Heart left ventricle (tissue), 16 donors: ENCODE data around the gene CAV1. TPM values are rescaled to one million over a fixed set of nuclear protein-coding genes. Genes with fewer than 3 reads are reported as not detected.

Experiments
- ATAC-seq, 4 donors: fragments of 200-7000 bp; cut with Tn5 transposase; one replicate each; pipeline ENCODE4 v1.9.1; 2020 to 2022; ENCODE audit warnings: moderate library complexity in 4 of 4, mild to moderate bottlenecking in 3 of 4, moderate number of reproducible peaks in 1 of 4
- DNase-seq, 5 donors: peaks; one replicate each; pipeline ENCODE4 v3.0.0-alpha.2; 2020
- H3K27ac ChIP-seq, 12 donors: fragments of 200-600 bp; sonication (generic) in 4 of 12; one replicate each; pipeline versions ENCODE4 v1.5.0 to v1.8.0; 2016 to 2022; ENCODE audit warnings: mild to moderate bottlenecking in 2 of 12
- H3K27me3 ChIP-seq, 9 donors: fragments of 200-600 bp; sonication (generic) in 2 of 9; one replicate each; pipeline versions ENCODE4 v1.5.1 to v1.8.0; 2016 to 2022; ENCODE audit warnings: mild to moderate bottlenecking in 3 of 9
- H3K36me3 ChIP-seq, 9 donors: fragments of 200-600 bp; sonication (generic) in 2 of 9; one replicate each; pipeline versions ENCODE4 v1.5.0 to v1.8.0; 2018 to 2022; ENCODE audit warnings: mild to moderate bottlenecking in 2 of 9
- H3K4me1 ChIP-seq, 12 donors: fragments of 200-600 bp; sonication (generic) in 4 of 12; one replicate each; pipeline versions ENCODE4 v1.5.0 to v1.8.0; 2016 to 2022; ENCODE audit warnings: mild to moderate bottlenecking in 3 of 12
- H3K4me3 ChIP-seq, 12 donors: fragments of 200-600 bp; sonication (generic) in 4 of 12; one replicate each; pipeline versions ENCODE4 v1.5.0 to v1.8.0; 2017 to 2022; ENCODE audit warnings: mild to moderate bottlenecking in 9 of 12, moderate library complexity in 4 of 12
- H3K9me3 ChIP-seq, 12 donors: fragments of 200-600 bp; sonication (generic) in 4 of 12; one replicate each; pipeline versions ENCODE4 v1.5.0 to v1.8.0; 2016 to 2022; ENCODE audit warnings: mild to moderate bottlenecking in 1 of 12
- POLR2A ChIP-seq, 2 donors: fragments of 450-650 bp; IDR thresholded peaks; one replicate each; pipeline ENCODE4 v1.6.1; 2017; ENCODE audit warnings: antibody characterized with exemption in 2 of 2, mild to moderate bottlenecking in 2 of 2, moderate library complexity in 2 of 2
- WGBS, 4 donors: extraction: QIAGEN DNeasy Blood & Tissue Kit in 2 of 4; methylation state at CpG; one replicate each; pipeline versions ENCODE4 v1.1.5 to v1.1.7; 2013 to 2018; 5-methylcytosine and 5-hydroxymethylcytosine counted together
- intact Hi-C, 10 donors: fragments of 100-400 bp; cut with DNase I; formaldehyde crosslinking; loops; one replicate each; pipeline versions ENCODE4 v1.11.1 to v1.14.2; 2022
- polyA plus RNA-seq, 2 donors: library from polyadenylated mRNA; stranded (reverse); fragments of 200-250 nt; gene quantifications; one replicate each; pipeline ENCODE4 v1.2.3, GENCODE V29; 2013
- total RNA-seq, 9 donors: library from RNA; depleted of rRNA in 2 of 9; stranded (reverse); fragments of >200 nt in 2 of 9; fragmentation: NEBNext Ultra II Directional in 3 of 9; extraction: Animal tissue kit (Norgen Biotek cat#: 25700) in 3 of 9; gene quantifications; one replicate each; pipeline versions ENCODE4 v1.1.0 to v1.2.4, GENCODE V29; 2016 to 2023
- TF ChIP-seq, protein P1 (sequence below), 12 donors: fragments of 200-600 bp; sonication (generic) in 4 of 12; IDR thresholded peaks; one replicate each; pipeline versions ENCODE4 v1.5.0 to v1.8.0; 2018 to 2022; ENCODE audit warnings: antibody characterized with exemption in 12 of 12, mild to moderate bottlenecking in 5 of 12
- donor health status: ischemic (EF 13 %, LVEDD 7.1; RV severe dilation, severe dysfunction).
- donor health status: healthy with polysubstance abuse.
- donor health status: DM: no; HTN: yes; CAD: no.
- donor health status: DM: no; HTN: no; CAD: no.
- donor health status: ischemic (EF 25% LVEDD 6.9; RV normal size, moderate dysfunction).
- donor health status: ischemic (EF 25% LVEDD 5.7; RV mildly dilated, moderate dysfunction).
- donor health status: healthy.
- donor health status: DM: yes; HTN: yes; CAD: no.
- donor health status: ischemic (EF 35%, LVEDD 5.7; RV mildly dilated, moderate dysfunction).
- donor health status: nonischemic (EF 11% LVEDD 7.7; RV severe dilation, severe dysfunction).
- donor health status: DM: yes; HTN: yes; CAD: no.
- donor health status: PGD.
- donor health status: ischemic (EF 29% LVEDD 5.4; RV normal size, mild dysfunction).
- donor health status: nonischemic (EF 23%, LVEDD 6.1; RV moderate dilation, normal function).

The CAV1 gene
- total and polyA plus RNA-seq, 11 donors: 125 to 408 (median 281) TPM

DNA sequence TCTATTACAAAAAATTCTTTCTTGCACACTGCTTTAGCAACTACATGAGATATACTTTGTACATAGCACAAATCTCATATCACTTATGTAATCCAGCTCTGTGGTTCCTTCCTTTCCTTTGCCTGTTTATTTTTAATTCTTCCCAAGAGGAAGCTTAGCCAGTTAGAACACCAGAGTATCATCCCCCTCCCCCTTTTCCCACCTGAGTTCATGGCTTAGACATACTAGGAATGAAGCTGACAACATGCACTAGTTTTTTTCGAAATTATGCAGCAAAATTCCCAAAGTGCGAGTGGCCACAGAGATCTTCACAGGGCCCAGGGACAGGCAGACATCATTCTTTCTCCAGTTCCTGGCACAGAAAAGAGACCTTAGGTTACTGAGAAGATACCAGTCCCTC is 17.8 kb downstream of the CAV1 start:
- ATAC-seq: no peak
- Histone ChIP-seq H3K27me3 (no peaks in the 10 kb centered on the region), H3K4me3 (no peak overlapping the region), H3K9me3 (no peaks in the 10 kb centered on the region), H3K4me1 (peaks cover 9 to 97% (median 77%) of the 10 kb centered on the region in 12 donors), H3K27ac (peak overlapping the region in 9 of 12 donors; percentile 5 to 74 (median 50)), H3K36me3 (peaks cover 0 to 92% (median 13%) of the 10 kb centered on the region in 9 donors)
- intact Hi-C loops: no loop called here
- no peak for DNase-seq
- TF ChIP-seq, protein P1, sequence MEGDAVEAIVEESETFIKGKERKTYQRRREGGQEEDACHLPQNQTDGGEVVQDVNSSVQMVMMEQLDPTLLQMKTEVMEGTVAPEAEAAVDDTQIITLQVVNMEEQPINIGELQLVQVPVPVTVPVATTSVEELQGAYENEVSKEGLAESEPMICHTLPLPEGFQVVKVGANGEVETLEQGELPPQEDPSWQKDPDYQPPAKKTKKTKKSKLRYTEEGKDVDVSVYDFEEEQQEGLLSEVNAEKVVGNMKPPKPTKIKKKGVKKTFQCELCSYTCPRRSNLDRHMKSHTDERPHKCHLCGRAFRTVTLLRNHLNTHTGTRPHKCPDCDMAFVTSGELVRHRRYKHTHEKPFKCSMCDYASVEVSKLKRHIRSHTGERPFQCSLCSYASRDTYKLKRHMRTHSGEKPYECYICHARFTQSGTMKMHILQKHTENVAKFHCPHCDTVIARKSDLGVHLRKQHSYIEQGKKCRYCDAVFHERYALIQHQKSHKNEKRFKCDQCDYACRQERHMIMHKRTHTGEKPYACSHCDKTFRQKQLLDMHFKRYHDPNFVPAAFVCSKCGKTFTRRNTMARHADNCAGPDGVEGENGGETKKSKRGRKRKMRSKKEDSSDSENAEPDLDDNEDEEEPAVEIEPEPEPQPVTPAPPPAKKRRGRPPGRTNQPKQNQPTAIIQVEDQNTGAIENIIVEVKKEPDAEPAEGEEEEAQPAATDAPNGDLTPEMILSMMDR (IDR thresholded peaks at IDR 0.05): no peak
- no peak for TF ChIP-seq POLR2A (IDR thresholded peaks at IDR 0.05)
- WGBS, 4 donors: 55 to 74% (median 63%) methylated on average over 2 of the region's 2 CpGs

DNA sequence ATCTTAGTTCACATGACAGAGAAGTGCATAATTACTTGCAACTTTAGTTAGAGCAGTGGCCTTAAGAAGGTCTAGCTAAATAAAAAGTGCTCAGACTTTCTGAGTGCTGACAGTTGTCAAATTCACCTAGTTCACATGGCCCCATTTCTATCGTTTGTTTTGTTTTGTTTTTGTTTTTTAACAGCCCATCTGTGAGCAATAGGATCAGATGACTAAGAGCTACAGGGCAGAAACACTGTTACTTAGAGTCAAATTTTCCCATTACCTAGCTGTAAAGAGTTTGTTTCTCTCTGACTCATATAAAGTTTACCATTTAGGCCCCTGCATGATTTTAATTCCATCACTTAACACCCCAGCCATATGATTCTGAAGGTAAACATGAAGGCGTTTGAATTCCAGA is 18.8 kb downstream of the CAV1 start:
- DNase-seq (no peak), ATAC-seq (no peak)
- WGBS, 4 donors: 48 to 55% (median 50%) methylated on average over 2 of the region's 2 CpGs
- H3K27ac ChIP-seq: peak overlapping the region in 7 of 12 donors; percentile 5 to 74 (median 50)
- H3K9me3 ChIP-seq: no peaks in the 10 kb centered on the region
- H3K36me3 ChIP-seq: peaks cover 0 to 85% (median 9%) of the 10 kb centered on the region in 9 donors
- H3K27me3 ChIP-seq: no peaks in the 10 kb centered on the region
- H3K4me3 ChIP-seq: no peak overlapping the region
- peaks cover 12 to 98% (median 83%) of the 10 kb centered on the region in 12 donors for H3K4me1 ChIP-seq
- intact Hi-C loops: no loop called here
- no peak for TF ChIP-seq POLR2A (IDR thresholded peaks at IDR 0.05)
- TF ChIP-seq, protein P1 (IDR thresholded peaks at IDR 0.05): no peak

DNA sequence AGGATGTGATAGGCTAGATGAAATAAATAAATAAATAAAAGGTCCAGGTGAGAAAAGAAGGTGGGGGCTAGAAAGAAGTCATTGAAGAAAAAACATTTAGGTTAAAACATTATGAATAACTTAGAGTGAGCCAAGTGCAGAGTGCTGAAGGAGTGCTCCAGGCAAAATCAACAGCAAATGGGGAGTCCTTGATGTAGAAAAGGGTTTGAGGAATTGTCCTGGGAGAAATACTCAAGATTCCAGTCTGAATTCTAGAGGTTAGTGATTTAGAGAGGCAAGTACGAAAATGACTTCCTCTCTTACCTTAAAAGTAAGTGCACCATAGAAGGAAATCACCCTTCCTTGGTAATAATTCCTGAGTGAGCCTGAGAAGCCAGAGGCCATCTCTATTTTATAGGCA is 19.7 kb downstream of the CAV1 start:
- Histone ChIP-seq H3K27ac (peak overlapping the region in 11 of 12 donors; percentile 3 to 76 (median 64)), H3K4me1 (peaks cover 10 to 98% (median 82%) of the 10 kb centered on the region in 12 donors), H3K36me3 (peaks cover 0 to 85% (median 15%) of the 10 kb centered on the region in 9 donors), H3K9me3 (no peaks in the 10 kb centered on the region), H3K27me3 (no peaks in the 10 kb centered on the region), H3K4me3 (no peak overlapping the region)
- 49 to 70% (median 67%) methylated on average over 1 of the region's 1 CpG for WGBS, 4 donors
- intact Hi-C loops: no loop called here
- no peak for TF ChIP-seq POLR2A (IDR thresholded peaks at IDR 0.05)
- TF ChIP-seq, protein P1 (IDR thresholded peaks at IDR 0.05): no peak
- DNase-seq: no peak
- ATAC-seq: no peak

DNA sequence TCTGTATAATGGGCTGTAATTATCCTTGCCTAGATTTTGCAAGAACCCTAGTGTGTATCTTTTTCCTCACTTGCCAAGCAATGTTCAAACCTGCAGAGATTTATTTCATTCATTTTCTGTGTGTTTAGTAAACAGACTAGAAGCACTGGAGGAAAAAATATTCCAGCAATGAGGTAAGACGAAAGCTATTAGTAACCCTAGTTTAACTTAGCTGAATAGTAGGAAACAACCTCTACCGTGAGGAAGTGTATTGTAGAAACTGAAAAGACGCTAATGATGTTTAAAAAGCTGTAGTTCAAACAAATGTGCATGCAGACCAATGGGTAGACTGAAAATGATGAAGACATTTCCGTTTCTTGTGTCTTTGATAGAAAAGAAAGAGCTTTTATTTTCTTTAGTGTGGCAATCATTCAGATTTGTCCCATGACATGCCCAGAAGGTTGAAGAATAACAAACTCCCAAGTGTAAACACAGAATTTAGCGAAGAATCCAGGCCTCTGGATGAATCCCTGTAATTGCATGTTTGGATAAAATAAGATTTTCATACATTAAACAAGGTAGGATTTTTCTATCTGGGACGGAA is 20.7 kb downstream of the CAV1 start:
- H3K36me3 ChIP-seq: peaks cover 0 to 87% (median 15%) of the 10 kb centered on the region in 9 donors
- H3K27me3 ChIP-seq: no peaks in the 10 kb centered on the region
- TF ChIP-seq POLR2A (IDR thresholded peaks at IDR 0.05): no peak
- TF ChIP-seq, protein P1 (IDR thresholded peaks at IDR 0.05): no peak
- DNase-seq (no peak), ATAC-seq (no peak)
- H3K4me1 ChIP-seq: peaks cover 7 to 98% (median 84%) of the 10 kb centered on the region in 12 donors
- 38 to 44% (median 40%) methylated on average over 6 of the region's 6 CpGs for WGBS, 4 donors
- H3K27ac ChIP-seq: peak overlapping the region; percentile 27 to 77 (median 68)
- H3K4me3 ChIP-seq: no peak overlapping the region
- intact Hi-C loops: no loop called here
- no peaks in the 10 kb centered on the region for H3K9me3 ChIP-seq
